ENCODE results near the gene SDK1. TPM values are rescaled to one million over a fixed set of nuclear protein-coding genes. Genes with fewer than 3 reads are reported as not detected.

Gene SDK1
- total RNA-seq, 1 donor from 2014 or later: 3.9 TPM

DNA sequence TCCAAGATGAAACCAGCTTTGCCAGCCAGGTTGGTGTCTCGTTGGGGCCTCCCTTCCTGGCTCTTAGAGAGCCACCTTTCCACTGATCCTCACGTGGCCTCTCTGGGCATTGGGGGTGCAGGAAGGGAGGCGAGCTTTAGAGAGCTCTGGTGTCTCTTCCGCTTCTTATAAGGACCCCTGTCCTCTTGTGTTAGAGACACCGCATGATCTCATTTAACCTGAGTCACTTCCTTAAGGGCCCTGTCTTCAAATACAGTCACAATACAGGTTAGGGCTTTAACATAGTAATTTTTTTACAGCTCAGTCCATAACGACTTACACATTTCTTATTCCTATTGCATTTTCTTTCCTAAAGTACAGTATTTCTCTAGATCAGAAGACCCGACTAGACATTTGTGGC, 535.8 kb downstream of the SDK1 start:
- Histone ChIP-seq H3K36me3 (ENCODE audit: control insufficient read depth, insufficient read depth, low read length) (no peaks in the 10 kb centered on the region), H3K4me3 (ENCODE audit: low read depth, low read length) (no peak overlapping the region), H3K27me3 (ENCODE audit: control insufficient read depth, insufficient read depth, low read length) (no peaks in the 10 kb centered on the region)
- TF ChIP-seq, protein P1, sequence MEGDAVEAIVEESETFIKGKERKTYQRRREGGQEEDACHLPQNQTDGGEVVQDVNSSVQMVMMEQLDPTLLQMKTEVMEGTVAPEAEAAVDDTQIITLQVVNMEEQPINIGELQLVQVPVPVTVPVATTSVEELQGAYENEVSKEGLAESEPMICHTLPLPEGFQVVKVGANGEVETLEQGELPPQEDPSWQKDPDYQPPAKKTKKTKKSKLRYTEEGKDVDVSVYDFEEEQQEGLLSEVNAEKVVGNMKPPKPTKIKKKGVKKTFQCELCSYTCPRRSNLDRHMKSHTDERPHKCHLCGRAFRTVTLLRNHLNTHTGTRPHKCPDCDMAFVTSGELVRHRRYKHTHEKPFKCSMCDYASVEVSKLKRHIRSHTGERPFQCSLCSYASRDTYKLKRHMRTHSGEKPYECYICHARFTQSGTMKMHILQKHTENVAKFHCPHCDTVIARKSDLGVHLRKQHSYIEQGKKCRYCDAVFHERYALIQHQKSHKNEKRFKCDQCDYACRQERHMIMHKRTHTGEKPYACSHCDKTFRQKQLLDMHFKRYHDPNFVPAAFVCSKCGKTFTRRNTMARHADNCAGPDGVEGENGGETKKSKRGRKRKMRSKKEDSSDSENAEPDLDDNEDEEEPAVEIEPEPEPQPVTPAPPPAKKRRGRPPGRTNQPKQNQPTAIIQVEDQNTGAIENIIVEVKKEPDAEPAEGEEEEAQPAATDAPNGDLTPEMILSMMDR (IDR thresholded peaks at IDR 0.05; ENCODE audit: insufficient read depth, low read length, poor library complexity, severe bottlenecking): no peak
- no peak for DNase-seq (ENCODE audit: low read depth)

DNA sequence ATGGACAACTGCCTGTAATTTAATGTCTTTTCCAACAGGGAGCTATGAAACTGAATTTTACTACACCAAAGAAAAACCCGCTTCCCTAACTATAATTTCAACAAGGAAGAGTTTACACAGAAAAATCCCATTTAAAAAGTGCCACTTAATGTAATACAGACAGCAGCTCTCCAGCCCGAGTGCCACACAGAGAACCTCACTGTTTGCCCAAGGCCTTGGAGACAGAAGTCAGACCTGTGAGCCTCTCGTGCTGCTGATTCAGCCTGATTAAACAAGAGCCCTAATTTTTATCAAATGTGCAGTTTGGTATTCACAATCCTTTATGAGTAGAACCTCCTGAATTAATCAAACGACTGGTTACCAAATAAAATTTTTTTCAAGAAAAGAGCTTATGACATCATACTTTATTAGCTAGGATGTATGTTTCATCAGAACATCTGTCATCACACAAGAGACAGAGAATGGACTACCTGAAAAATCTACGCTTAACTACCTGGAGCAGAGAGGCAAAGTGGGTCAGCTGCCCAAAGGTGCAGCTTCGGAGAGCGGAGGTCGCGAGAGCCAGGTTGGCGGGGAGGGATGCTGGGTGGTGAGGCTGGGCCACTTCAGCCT, 543.6 kb downstream of the SDK1 start:
- no peaks in the 10 kb centered on the region for H3K27me3 ChIP-seq (ENCODE audit: control insufficient read depth, insufficient read depth, low read length)
- H3K36me3 ChIP-seq (ENCODE audit: control insufficient read depth, insufficient read depth, low read length): no peaks in the 10 kb centered on the region
- TF ChIP-seq, protein P1 (IDR thresholded peaks at IDR 0.05; ENCODE audit: insufficient read depth, low read length, poor library complexity, severe bottlenecking): no peak
- DNase-seq (ENCODE audit: low read depth): no peak
- H3K4me3 ChIP-seq (ENCODE audit: low read depth, low read length): no peak overlapping the region

DNA sequence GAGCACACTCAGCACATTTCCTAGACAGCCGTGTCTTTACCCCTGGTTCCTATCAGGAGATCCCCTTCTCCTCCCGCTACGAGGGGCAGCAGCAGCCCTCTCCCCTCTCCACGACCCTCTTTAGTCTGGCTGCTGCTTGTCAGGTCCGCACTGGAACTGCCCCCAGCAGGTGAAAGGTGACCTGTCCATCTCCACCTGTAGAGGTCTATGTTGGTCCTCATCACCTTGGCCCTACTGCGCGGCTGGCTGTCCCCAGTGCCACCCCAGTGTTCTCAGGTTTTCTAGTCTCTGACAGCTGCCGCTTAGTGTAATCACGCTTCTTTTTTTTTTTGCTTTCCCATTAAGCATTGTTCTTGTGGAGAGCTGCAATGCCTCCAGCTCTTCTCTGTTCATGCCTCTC, 545.7 kb downstream of the SDK1 start:
- Histone ChIP-seq H3K27me3 (ENCODE audit: control insufficient read depth, insufficient read depth, low read length) (no peaks in the 10 kb centered on the region), H3K36me3 (ENCODE audit: control insufficient read depth, insufficient read depth, low read length) (no peaks in the 10 kb centered on the region), H3K4me3 (ENCODE audit: low read depth, low read length) (no peak overlapping the region)
- TF ChIP-seq, protein P1 (IDR thresholded peaks at IDR 0.05; ENCODE audit: insufficient read depth, low read length, poor library complexity, severe bottlenecking): no peak
- no peak for DNase-seq (ENCODE audit: low read depth)

DNA sequence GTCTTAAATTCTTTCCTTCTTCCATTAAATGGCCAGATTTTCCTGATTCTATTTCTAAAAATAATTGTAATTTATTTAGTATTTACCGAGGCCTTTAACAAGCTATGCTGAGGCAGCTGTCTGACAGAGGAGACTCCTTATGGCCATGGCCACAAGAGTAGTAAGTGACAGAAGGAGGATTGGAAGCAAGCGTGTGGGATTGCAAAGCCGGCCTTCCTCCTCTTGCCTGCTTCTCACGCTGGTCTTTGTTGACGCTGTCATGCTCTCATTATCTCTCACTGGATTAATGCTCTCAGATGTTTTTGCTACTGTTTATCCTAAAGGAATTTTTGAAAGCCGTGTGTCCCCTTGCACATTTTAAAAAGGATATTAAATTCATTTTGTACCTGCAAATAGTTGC, 546.3 kb downstream of the SDK1 start:
- Histone ChIP-seq H3K27me3 (ENCODE audit: control insufficient read depth, insufficient read depth, low read length) (no peaks in the 10 kb centered on the region), H3K4me3 (ENCODE audit: low read depth, low read length) (no peak overlapping the region), H3K36me3 (ENCODE audit: control insufficient read depth, insufficient read depth, low read length) (no peaks in the 10 kb centered on the region)
- no peak for DNase-seq (ENCODE audit: low read depth)
- TF ChIP-seq, protein P1 (IDR thresholded peaks at IDR 0.05; ENCODE audit: insufficient read depth, low read length, poor library complexity, severe bottlenecking): no peak

DNA sequence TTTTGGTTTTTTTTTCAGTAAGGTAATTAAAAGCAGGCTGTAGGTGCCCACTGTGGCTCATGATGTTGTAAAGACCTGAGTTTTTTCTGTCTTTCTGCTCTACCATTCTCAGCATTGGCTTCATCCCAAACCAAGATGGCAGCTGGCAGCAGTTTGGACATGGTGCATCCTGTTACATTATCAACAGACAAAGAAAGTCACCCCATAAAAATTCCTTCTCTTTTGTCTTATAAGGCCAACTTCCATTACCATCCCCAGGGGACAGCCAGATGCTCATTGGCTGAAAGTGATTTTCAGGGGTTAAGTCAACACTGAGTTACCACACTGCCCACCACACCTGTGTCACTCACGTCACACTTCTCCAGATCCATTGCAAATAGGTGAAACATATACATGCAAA, 558.4 kb downstream of the SDK1 start:
- no peaks in the 10 kb centered on the region for H3K27me3 ChIP-seq (ENCODE audit: control insufficient read depth, insufficient read depth, low read length)
- no peak overlapping the region for H3K4me3 ChIP-seq (ENCODE audit: low read depth, low read length)
- TF ChIP-seq, protein P1 (IDR thresholded peaks at IDR 0.05; ENCODE audit: insufficient read depth, low read length, poor library complexity, severe bottlenecking): no peak
- no peaks in the 10 kb centered on the region for H3K36me3 ChIP-seq (ENCODE audit: control insufficient read depth, insufficient read depth, low read length)
- no peak for DNase-seq (ENCODE audit: low read depth)

DNA sequence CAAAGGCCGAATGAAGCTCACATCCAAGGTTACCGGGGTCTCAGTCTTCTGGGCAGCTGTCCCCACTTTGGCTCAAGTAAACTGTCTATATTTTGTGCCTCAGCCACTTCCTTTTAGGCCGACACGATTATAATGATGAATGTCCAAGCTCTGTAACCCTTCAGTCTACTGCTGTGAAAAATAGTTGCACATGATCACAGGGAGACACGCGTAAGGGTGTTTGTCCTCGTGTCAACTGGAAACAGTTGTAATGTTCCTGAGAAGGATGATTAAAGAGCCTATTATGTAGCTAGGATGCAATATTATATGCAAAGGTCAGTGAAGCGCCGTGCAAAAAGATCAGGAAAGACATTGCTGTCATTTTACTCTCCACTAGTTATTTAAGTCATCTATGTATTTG, 559.9 kb downstream of the SDK1 start:
- TF ChIP-seq, protein P1 (IDR thresholded peaks at IDR 0.05; ENCODE audit: insufficient read depth, low read length, poor library complexity, severe bottlenecking): no peak
- H3K27me3 ChIP-seq (ENCODE audit: control insufficient read depth, insufficient read depth, low read length): no peaks in the 10 kb centered on the region
- no peak for DNase-seq (ENCODE audit: low read depth)
- H3K4me3 ChIP-seq (ENCODE audit: low read depth, low read length): no peak overlapping the region
- no peaks in the 10 kb centered on the region for H3K36me3 ChIP-seq (ENCODE audit: control insufficient read depth, insufficient read depth, low read length)

Data from kidney epithelial cell (primary cell).